ENCODE results near the gene RNFT2.

DNA sequence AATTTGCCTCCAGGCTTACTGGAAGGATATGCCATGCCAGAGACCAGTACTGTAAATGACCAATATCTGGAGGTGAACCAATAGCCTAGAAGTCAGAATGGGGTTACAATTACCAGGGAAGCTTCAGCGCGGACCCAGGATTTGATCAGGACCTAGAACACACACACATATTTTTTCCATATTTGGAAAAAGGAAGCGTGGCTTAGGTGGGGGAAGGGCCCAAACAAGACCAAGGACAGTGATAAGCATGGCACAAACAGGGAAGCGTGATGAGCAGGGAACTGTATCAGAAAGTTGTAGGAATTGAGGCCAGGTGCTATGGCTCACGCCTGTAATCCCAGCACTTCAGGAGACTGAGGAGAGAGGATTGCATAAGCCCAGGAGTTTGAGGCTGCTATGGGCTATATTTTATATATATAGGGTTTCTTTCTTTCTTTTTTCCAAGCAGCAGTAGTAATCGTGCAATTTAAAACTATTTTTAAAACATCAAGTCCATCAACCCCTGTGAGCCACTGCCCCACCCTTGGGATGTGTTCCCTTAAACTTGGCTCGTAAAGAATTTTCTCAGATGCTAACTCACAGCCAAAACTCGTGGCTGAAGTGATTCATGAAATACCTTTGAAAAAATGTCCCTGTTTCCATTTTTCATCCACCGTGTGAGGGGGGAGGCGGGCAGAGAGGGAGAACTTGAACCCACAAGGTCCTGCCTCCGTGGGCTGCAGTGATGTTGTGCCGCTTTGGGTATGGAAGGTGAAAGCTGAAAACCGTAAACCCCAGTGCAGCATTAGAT is 126.5 kb downstream of the RNFT2 start:
- TF ChIP-seq POLR2A (IDR thresholded peaks at IDR 0.05) (no peak), CTCF (IDR thresholded peaks at IDR 0.05) (no peak)

Measured in esophagus squamous epithelium (tissue), 4 donors.